PFSK-1 (cell line): ENCODE data around the gene AMY1C.

ENCODE experiments used
- FOXP2 ChIP-seq: optimal IDR thresholded peaks from 2 replicates; pipeline ENCODE3; 2011; ENCODE audit warnings: borderline replicate concordance, control low read depth, inconsistent platforms; ENCODE audit not compliant: insufficient read depth; ENCODE audit errors: extremely low read length, extremely low read depth
- POLR2AphosphoS5 ChIP-seq: IDR thresholded peaks from 2 replicates; pipeline ENCODE4 v1.6.1; 2012; ENCODE audit warnings: low read depth, mild to moderate bottlenecking, control low read depth, low read length, moderate library complexity
- SIN3A ChIP-seq: IDR thresholded peaks from 2 replicates; pipeline ENCODE4 v1.6.1; 2012; ENCODE audit warnings: mild to moderate bottlenecking, low read length, moderate library complexity, borderline replicate concordance; ENCODE audit not compliant: insufficient read depth
- TAF1 ChIP-seq: IDR thresholded peaks from 2 replicates; pipeline ENCODE4 v1.6.1; 2012; ENCODE audit warnings: low read length, control low read depth, borderline replicate concordance; ENCODE audit not compliant: insufficient read depth
- TF ChIP-seq, protein P1 (sequence below), 2 experiments: IDR thresholded peaks; 2 replicates each; pipeline versions ENCODE4 v1.6.1 to v1.8.0; 2011 to 2012; ENCODE audit warnings: low read depth in 2 of 2, low read length in 2 of 2, control low read depth in 1 of 2, inconsistent platforms in 1 of 2, mild to moderate bottlenecking in 1 of 2, moderate library complexity in 1 of 2; ENCODE audit not compliant: insufficient read depth in 1 of 2

AMY1C gene

DNA sequence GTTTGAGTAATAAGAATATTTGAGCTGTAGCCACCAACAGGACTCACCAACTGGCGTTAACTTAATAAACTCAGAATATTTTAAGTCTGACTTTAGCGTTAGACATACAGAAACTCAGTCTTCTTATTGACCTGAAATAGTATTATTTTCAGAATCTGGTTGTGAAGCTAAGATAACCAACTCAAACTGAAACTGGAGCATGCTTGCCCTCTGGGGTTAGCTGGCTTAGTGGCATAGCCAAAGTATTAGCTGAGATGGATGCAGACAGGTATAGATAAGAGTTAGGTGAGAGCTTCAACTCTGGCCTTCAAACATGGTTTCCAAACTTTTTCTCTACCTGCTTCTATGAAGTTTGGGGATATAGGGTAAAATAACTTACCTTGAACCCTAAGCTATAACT lies 40.5 kb downstream of the AMY1C start:
- TF ChIP-seq POLR2AphosphoS5, result no peak
- TF ChIP-seq, protein P1, sequence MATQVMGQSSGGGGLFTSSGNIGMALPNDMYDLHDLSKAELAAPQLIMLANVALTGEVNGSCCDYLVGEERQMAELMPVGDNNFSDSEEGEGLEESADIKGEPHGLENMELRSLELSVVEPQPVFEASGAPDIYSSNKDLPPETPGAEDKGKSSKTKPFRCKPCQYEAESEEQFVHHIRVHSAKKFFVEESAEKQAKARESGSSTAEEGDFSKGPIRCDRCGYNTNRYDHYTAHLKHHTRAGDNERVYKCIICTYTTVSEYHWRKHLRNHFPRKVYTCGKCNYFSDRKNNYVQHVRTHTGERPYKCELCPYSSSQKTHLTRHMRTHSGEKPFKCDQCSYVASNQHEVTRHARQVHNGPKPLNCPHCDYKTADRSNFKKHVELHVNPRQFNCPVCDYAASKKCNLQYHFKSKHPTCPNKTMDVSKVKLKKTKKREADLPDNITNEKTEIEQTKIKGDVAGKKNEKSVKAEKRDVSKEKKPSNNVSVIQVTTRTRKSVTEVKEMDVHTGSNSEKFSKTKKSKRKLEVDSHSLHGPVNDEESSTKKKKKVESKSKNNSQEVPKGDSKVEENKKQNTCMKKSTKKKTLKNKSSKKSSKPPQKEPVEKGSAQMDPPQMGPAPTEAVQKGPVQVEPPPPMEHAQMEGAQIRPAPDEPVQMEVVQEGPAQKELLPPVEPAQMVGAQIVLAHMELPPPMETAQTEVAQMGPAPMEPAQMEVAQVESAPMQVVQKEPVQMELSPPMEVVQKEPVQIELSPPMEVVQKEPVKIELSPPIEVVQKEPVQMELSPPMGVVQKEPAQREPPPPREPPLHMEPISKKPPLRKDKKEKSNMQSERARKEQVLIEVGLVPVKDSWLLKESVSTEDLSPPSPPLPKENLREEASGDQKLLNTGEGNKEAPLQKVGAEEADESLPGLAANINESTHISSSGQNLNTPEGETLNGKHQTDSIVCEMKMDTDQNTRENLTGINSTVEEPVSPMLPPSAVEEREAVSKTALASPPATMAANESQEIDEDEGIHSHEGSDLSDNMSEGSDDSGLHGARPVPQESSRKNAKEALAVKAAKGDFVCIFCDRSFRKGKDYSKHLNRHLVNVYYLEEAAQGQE (IDR thresholded peaks at IDR 0.05; ENCODE audit: insufficient read depth in 1 of 2, low read depth in 2 of 2, low read length in 2 of 2), result no peak
- TF ChIP-seq TAF1, result no peak
- no peak for TF ChIP-seq SIN3A
- no peak for TF ChIP-seq FOXP2
